Effector memory CD4-positive, alpha-beta T cell (primary cell): ENCODE results near the gene SLC45A1.

Source experiments
- DNase-seq, 3 donors: peaks; one replicate each; pipeline ENCODE4 v3.0.0-alpha.2; 2020
- H3K27ac ChIP-seq: 2 replicates; pipeline ENCODE4 v1.7.0; 2013; ENCODE audit warnings: mild to moderate bottlenecking, low read length, moderate library complexity; ENCODE audit not compliant: insufficient read depth, poor library complexity, severe bottlenecking
- H3K27me3 ChIP-seq: replicated peaks from 2 replicates; pipeline ENCODE4 v1.7.0; 2013; ENCODE audit warnings: mild to moderate bottlenecking, low read length; ENCODE audit not compliant: insufficient read depth, control insufficient read depth, poor library complexity, severe bottlenecking
- H3K36me3 ChIP-seq: 2 replicates; pipeline ENCODE4 v1.7.0; 2013; ENCODE audit warnings: mild to moderate bottlenecking, low read length, moderate library complexity; ENCODE audit not compliant: control insufficient read depth, insufficient read depth
- H3K4me1 ChIP-seq: 2 replicates; pipeline ENCODE4 v1.7.0; 2013; ENCODE audit warnings: low read length, mild to moderate bottlenecking; ENCODE audit not compliant: control insufficient read depth, insufficient read depth, poor library complexity, severe bottlenecking
- H3K4me3 ChIP-seq: 2 replicates; pipeline ENCODE4 v1.7.0; 2013; ENCODE audit warnings: low read length, low read depth, mild to moderate bottlenecking; ENCODE audit not compliant: insufficient read depth, poor library complexity, severe bottlenecking
- H3K9me3 ChIP-seq: 2 replicates; pipeline ENCODE4 v1.7.0; 2013; ENCODE audit warnings: mild to moderate bottlenecking, low read length, moderate library complexity; ENCODE audit not compliant: control insufficient read depth

SLC45A1 gene

GRCh38 chr1:8352471-8352845, 34.5 kb downstream of the SLC45A1 start:
- DNase-seq, result no peak
- Histone ChIP-seq H3K27ac (no peak overlapping the region), H3K4me3 (no peak overlapping the region), H3K27me3 (no peaks in the 10 kb centered on the region), H3K9me3 (no peaks in the 10 kb centered on the region), H3K36me3 (peaks cover 36% of the 10 kb centered on the region), H3K4me1 (no peaks in the 10 kb centered on the region)

GRCh38 chr1:8352886-8353785, 35.2 kb downstream of the SLC45A1 start:
- no peaks in the 10 kb centered on the region for H3K9me3 ChIP-seq
- H3K27me3 ChIP-seq, result no peaks in the 10 kb centered on the region
- H3K4me3 ChIP-seq, result no peak overlapping the region
- no peak for DNase-seq
- no peak overlapping the region for H3K27ac ChIP-seq
- H3K36me3 ChIP-seq, result peaks cover 42% of the 10 kb centered on the region
- H3K4me1 ChIP-seq, result no peaks in the 10 kb centered on the region

GRCh38 chr1:8354038-8354437, 36.1 kb downstream of the SLC45A1 start:
- Histone ChIP-seq H3K4me1 (no peaks in the 10 kb centered on the region), H3K36me3 (peaks cover 51% of the 10 kb centered on the region), H3K27ac (no peak overlapping the region)

GRCh38 chr1:8355439-8356255, 37.7 kb downstream of the SLC45A1 start:
- peaks cover 66% of the 10 kb centered on the region for H3K36me3 ChIP-seq
- H3K27me3 ChIP-seq, result no peaks in the 10 kb centered on the region
- no peak overlapping the region for H3K27ac ChIP-seq
- no peaks in the 10 kb centered on the region for H3K9me3 ChIP-seq
- no peak for DNase-seq
- no peaks in the 10 kb centered on the region for H3K4me1 ChIP-seq
- no peak overlapping the region for H3K4me3 ChIP-seq

More at GRCh38 chr1:8354038-8354437, 36.1 kb downstream of the SLC45A1 start:
- no peak for DNase-seq
- Histone ChIP-seq H3K9me3 (no peaks in the 10 kb centered on the region), H3K27me3 (no peaks in the 10 kb centered on the region), H3K4me3 (no peak overlapping the region)

- Histone ChIP-seq H3K9me3 (no peaks in the 10 kb centered on the region), H3K27me3 (no peaks in the 10 kb centered on the region), H3K4me3 (no peak overlapping the region), H3K36me3 (peaks cover 74% of the 10 kb centered on the region), H3K4me1 (no peaks in the 10 kb centered on the region), H3K27ac (peak overlapping the region; percentile 5)
- no peak for DNase-seq
These were observed 38.6 kb downstream of the SLC45A1 start for GRCh38 chr1:8356256-8357209.

- Histone ChIP-seq H3K27me3 (no peaks in the 10 kb centered on the region), H3K27ac (no peak overlapping the region), H3K4me3 (no peak overlapping the region), H3K36me3 (peaks cover 84% of the 10 kb centered on the region), H3K4me1 (no peaks in the 10 kb centered on the region), H3K9me3 (no peaks in the 10 kb centered on the region)
- no peak for DNase-seq
These were observed 39.6 kb downstream of the SLC45A1 start for GRCh38 chr1:8357329-8358101.

GRCh38 chr1:8358241-8358896, 40.5 kb downstream of the SLC45A1 start:
- Histone ChIP-seq H3K27ac (no peak overlapping the region), H3K9me3 (no peaks in the 10 kb centered on the region), H3K27me3 (no peaks in the 10 kb centered on the region), H3K4me1 (no peaks in the 10 kb centered on the region), H3K36me3 (peaks cover 88% of the 10 kb centered on the region), H3K4me3 (no peak overlapping the region)
- no peak for DNase-seq

- Histone ChIP-seq H3K4me3 (no peak overlapping the region), H3K27ac (no peak overlapping the region), H3K9me3 (no peaks in the 10 kb centered on the region), H3K4me1 (no peaks in the 10 kb centered on the region), H3K36me3 (peaks cover 91% of the 10 kb centered on the region), H3K27me3 (no peaks in the 10 kb centered on the region)
- no peak for DNase-seq
These were observed 41.1 kb downstream of the SLC45A1 start for GRCh38 chr1:8358897-8359616.
